A673 (cell line): Measurements from ENCODE around the gene ADAMTSL3. TPM values are rescaled to one million over a fixed set of nuclear protein-coding genes. Genes with fewer than 3 reads are reported as not detected.

Experiments
- BruUV-seq: library from RNA; stranded (reverse); fragments of 400-500 nt; replicated peaks from 2 replicates; lab custom pipeline; 2021; lab: Mats Ljungman, UMichigan
- CTCF ChIA-PET: fragments of 300-600 bp; sonication (Branson Sonifier 250); formaldehyde crosslinking; loops from one replicate; lab custom pipeline; 2022; ENCODE audit warnings: antibody characterized with exemption; lab: Charles Lee
- POLR2A ChIA-PET: fragments of 300-600 bp; sonication (Branson Sonifier 250); formaldehyde crosslinking; loops from one replicate; lab custom pipeline; 2022; ENCODE audit warnings: antibody characterized with exemption; ENCODE audit not compliant: low non-redundant PET; lab: Charles Lee
- DNase-seq: peaks from one replicate; pipeline ENCODE4 v3.0.0-alpha.2; 2015; ENCODE audit warnings: low spot score
- H3K27ac ChIP-seq: fragments of 200-600 bp; sonication (generic); 2 replicates; pipeline ENCODE4 v1.5.1; 2016; ENCODE audit warnings: mixed run types, low read depth, mild to moderate bottlenecking, mixed read lengths, antibody characterized with exemption, low read length; ENCODE audit not compliant: poor library complexity, severe bottlenecking
- H3K27me3 ChIP-seq: fragments of 200-600 bp; sonication (generic); replicated peaks from 2 replicates; pipeline ENCODE4 v1.6.1; 2017; ENCODE audit warnings: mixed run types, low read depth, mild to moderate bottlenecking, mixed read lengths, antibody characterized with exemption, low read length; ENCODE audit not compliant: insufficient read depth, poor library complexity
- H3K36me3 ChIP-seq: fragments of 200-600 bp; sonication (generic); 2 replicates; pipeline ENCODE4 v1.6.1; 2016; ENCODE audit warnings: mixed run types, mild to moderate bottlenecking, mixed read lengths, antibody characterized with exemption, low read length; ENCODE audit not compliant: insufficient read depth, poor library complexity, severe bottlenecking
- H3K4me1 ChIP-seq: fragments of 200-600 bp; sonication (generic); 2 replicates; pipeline ENCODE4 v1.6.1; 2017; ENCODE audit warnings: mixed run types, mild to moderate bottlenecking, mixed read lengths, antibody characterized with exemption, low read length; ENCODE audit not compliant: insufficient read depth, poor library complexity, severe bottlenecking
- H3K4me3 ChIP-seq: fragments of 200-600 bp; sonication (generic); 2 replicates; pipeline ENCODE4 v1.5.1; 2016; ENCODE audit warnings: low read depth, mixed run types, mild to moderate bottlenecking, mixed read lengths, low read length; ENCODE audit not compliant: poor library complexity, severe bottlenecking
- H3K9me3 ChIP-seq: fragments of 200-600 bp; sonication (generic); 2 replicates; pipeline ENCODE4 v1.6.1; 2016; ENCODE audit warnings: mixed run types, low read depth, mild to moderate bottlenecking, mixed read lengths, antibody characterized with exemption, low read length; ENCODE audit not compliant: poor library complexity, severe bottlenecking
- CTCF ChIP-seq: fragments of 300-800, 200-600 bp; sonication (generic); conservative IDR thresholded peaks from 2 replicates; pipeline ENCODE4 v1.5.1; 2017; ENCODE audit warnings: low read depth, mild to moderate bottlenecking, antibody characterized with exemption, low read length, moderate library complexity, mixed read lengths
- EZH2 ChIP-seq: fragments of 200-600 bp; sonication (generic); IDR thresholded peaks from 2 replicates; pipeline ENCODE4 v1.6.1; 2017; ENCODE audit warnings: borderline replicate concordance, low read depth, mild to moderate bottlenecking, mixed read lengths, antibody characterized with exemption, low read length; ENCODE audit not compliant: poor library complexity, severe bottlenecking
- intact Hi-C: fragments of 100-400 bp; cut with micrococcal nuclease; formaldehyde crosslinking; loops from one replicate; pipeline ENCODE4 v1.10.0; 2022; ENCODE audit not compliant: unreplicated experiment
- total RNA-seq: library from RNA; stranded (reverse); gene quantifications from 2 replicates; pipeline ENCODE4 v1.2.3, GENCODE V29; 2021

Gene ADAMTSL3
- total RNA-seq, 1 experiment from 2014 or later = 0.95 TPM

GRCh38 chr15:84023636-84024035, 369.7 kb downstream of the ADAMTSL3 start:
- H3K36me3 ChIP-seq = no peaks in the 10 kb centered on the region
- intact Hi-C loops = loop anchor here (10.0 kb wide), 2 partner anchors 289 to 779 kb away; no protein-coding TSS in a partner anchor

GRCh38 chr15:84033793-84034553, 380.1 kb downstream of the ADAMTSL3 start:
- H3K36me3 ChIP-seq = no peaks in the 10 kb centered on the region
- no peak for TF ChIP-seq CTCF
- no peak for TF ChIP-seq EZH2
- intact Hi-C loops = loop anchor here (5.0 to 10.0 kb wide), 2 partner anchors 379 to 467 kb away; partner anchors contain the start of gene ADAMTSL3

More at GRCh38 chr15:84023636-84024035, 369.7 kb downstream of the ADAMTSL3 start:
- ChIA-PET CTCF (no interaction called here), POLR2A (no interaction called here)
- Histone ChIP-seq H3K27me3 (peaks cover 3% of the 10 kb centered on the region), H3K4me3 (no peak overlapping the region), H3K4me1 (no peaks in the 10 kb centered on the region), H3K9me3 (no peaks in the 10 kb centered on the region), H3K27ac (no peak overlapping the region)
- TF ChIP-seq CTCF = peak; percentile 75
- no peak for TF ChIP-seq EZH2
- BruUV-seq = no TSS peak
- peak; percentile 75 for DNase-seq

GRCh38 chr15:84034578-84035398, 380.9 kb downstream of the ADAMTSL3 start:
- peak; percentile 16 for DNase-seq
- H3K4me3 ChIP-seq = no peak overlapping the region
- POLR2A ChIA-PET = no interaction called here

More at GRCh38 chr15:84033793-84034553, 380.1 kb downstream of the ADAMTSL3 start:
- ChIA-PET POLR2A (no interaction called here), CTCF (interaction anchor here (1.4 kb wide), 1 partner anchor 786 kb away, joined by 4 read pairs; no protein-coding TSS in a partner anchor)
- Histone ChIP-seq H3K27ac (no peak overlapping the region), H3K27me3 (peaks cover 4% of the 10 kb centered on the region), H3K9me3 (no peaks in the 10 kb centered on the region), H3K4me1 (no peaks in the 10 kb centered on the region), H3K4me3 (no peak overlapping the region)
- no TSS peak for BruUV-seq
- DNase-seq = no peak

More at GRCh38 chr15:84034578-84035398, 380.9 kb downstream of the ADAMTSL3 start:
- CTCF ChIA-PET = interaction anchor here (0.5 to 1.4 kb wide), 3 partner anchors 9 to 786 kb away, joined by 3 to 9 read pairs (median 4); no protein-coding TSS in a partner anchor
- BruUV-seq = no TSS peak
- H3K4me1 ChIP-seq = no peaks in the 10 kb centered on the region
- no peaks in the 10 kb centered on the region for H3K9me3 ChIP-seq
- peaks cover 7% of the 10 kb centered on the region for H3K27me3 ChIP-seq
- peak; percentile 56 for TF ChIP-seq CTCF
- TF ChIP-seq EZH2 = no peak
- intact Hi-C loops = loop anchor here (5.0 to 10.0 kb wide), 3 partner anchors 380 to 597 kb away; partner anchors contain the start of gene ADAMTSL3
- H3K27ac ChIP-seq = no peak overlapping the region
- H3K36me3 ChIP-seq = no peaks in the 10 kb centered on the region
